ENCODE measurements around the gene IGIP. TPM values are rescaled to one million over a fixed set of nuclear protein-coding genes. Genes with fewer than 3 reads are reported as not detected.

Gene IGIP
- total RNA-seq (10 to 100 TPM in 6 of 7 donors, 1 to 10 TPM in 1; 8.6 to 17.3 (median 15.5) TPM), polyA plus RNA-seq (1 to 10 TPM; 6.8 to 8.8 TPM)
- long read RNA-seq, donor 1, partial matches to known transcripts = 0 of 4 reads
- long read RNA-seq, donor 1, other reads (novel, unspliced or antisense) = 0 of 4 reads
- long read RNA-seq, donor 2, partial matches to known transcripts = 0 of 1 reads
- long read RNA-seq, donor 2, other reads (novel, unspliced or antisense) = 0 of 1 reads
- long read RNA-seq, donor 3, partial matches to known transcripts = 0 of 1 reads
- long read RNA-seq, donor 3, other reads (novel, unspliced or antisense) = 0 of 1 reads

DNA sequence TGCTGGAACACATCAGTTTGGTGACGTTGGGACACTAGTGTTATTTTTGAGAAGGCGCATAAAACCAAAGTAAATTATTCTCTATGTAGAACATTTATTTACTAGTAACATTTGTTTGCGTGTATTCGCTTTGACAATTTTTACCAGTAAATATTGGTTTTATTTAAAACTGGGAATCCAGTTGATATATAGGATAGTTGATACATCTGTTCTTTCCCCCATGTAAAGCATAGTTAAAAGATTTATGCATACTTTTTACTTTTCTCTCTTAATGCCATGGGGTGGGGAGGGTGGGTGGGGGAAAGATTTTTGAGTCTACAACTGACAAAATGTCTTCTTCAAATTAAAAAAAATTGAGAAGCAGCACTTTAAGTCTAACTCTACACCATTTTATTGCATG lies at the start of gene IGIP:
Gene IGIP (plus strand): TSS at position 301 of the 400 bp plus-strand sequence. CDS start 2,540 bp downstream, outside the sequence.
- no peaks in the 10 kb centered on the region for H3K9me3 ChIP-seq
- H3K27me3 ChIP-seq = no peaks in the 10 kb centered on the region
- no peak within 1 kb of the TSS for H3K4me3 ChIP-seq
- TF ChIP-seq, protein P1, sequence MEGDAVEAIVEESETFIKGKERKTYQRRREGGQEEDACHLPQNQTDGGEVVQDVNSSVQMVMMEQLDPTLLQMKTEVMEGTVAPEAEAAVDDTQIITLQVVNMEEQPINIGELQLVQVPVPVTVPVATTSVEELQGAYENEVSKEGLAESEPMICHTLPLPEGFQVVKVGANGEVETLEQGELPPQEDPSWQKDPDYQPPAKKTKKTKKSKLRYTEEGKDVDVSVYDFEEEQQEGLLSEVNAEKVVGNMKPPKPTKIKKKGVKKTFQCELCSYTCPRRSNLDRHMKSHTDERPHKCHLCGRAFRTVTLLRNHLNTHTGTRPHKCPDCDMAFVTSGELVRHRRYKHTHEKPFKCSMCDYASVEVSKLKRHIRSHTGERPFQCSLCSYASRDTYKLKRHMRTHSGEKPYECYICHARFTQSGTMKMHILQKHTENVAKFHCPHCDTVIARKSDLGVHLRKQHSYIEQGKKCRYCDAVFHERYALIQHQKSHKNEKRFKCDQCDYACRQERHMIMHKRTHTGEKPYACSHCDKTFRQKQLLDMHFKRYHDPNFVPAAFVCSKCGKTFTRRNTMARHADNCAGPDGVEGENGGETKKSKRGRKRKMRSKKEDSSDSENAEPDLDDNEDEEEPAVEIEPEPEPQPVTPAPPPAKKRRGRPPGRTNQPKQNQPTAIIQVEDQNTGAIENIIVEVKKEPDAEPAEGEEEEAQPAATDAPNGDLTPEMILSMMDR (IDR thresholded peaks at IDR 0.05) = no peak
- TF ChIP-seq POLR2A (IDR thresholded peaks at IDR 0.05) (no peak), EP300 (IDR thresholded peaks at IDR 0.05) (no peak)
- DNase-seq = no peak
- 95 to 100% (median 96%) methylated on average over 4 of the region's 4 CpGs for WGBS, 3 donors
- intact Hi-C loops (cut with DNase I) = no loop called here
- no peaks in the 10 kb centered on the region for H3K4me1 ChIP-seq (ENCODE audit: insufficient read depth)
- no peak within 1 kb of the TSS for H3K27ac ChIP-seq
- no peaks in the 10 kb centered on the region for H3K36me3 ChIP-seq

DNA sequence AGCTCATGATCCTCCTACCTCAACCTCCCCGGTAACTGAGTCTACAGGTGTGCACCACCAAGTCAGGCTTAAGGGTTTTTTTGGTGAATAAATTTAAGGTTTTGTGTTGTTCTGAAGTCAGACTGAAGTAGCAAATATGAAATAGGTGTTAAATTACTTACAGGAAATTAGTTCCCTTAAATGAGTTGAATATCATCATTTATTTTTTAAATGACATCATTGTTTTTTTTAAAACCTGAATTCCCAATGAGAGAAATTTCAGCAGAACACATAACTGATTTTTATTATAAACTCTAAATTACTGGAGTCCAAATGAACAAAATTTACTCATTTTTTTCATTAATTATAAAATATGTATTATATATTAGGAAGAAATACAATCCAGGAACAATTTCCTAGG lies 49.6 kb upstream of the IGIP start:
- intact Hi-C loops (cut with DNase I) = loop anchor here in 1 of 4 donors (5.0 kb wide), 1 partner anchor 61 kb away; no protein-coding TSS in a partner anchor

DNA sequence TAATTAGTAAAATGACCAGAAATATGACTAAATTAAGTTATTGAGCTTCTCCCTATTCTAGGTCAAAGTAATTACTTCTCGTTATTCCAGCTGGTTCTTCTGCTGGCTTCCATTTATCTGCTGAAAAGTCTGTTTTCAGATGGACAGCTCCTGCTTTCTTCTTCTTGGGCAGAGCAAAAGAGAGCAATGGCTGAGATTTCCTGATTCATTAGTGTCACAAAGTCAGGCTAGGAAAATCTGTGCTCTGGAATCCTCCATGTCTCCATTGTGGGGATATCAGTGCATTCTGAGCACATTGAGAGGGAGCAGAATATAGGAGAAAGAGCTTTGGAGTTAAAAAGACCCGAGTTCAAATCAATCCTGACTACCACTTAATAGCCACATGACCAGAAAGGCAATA lies 48.9 kb upstream of the IGIP start:
- DNase-seq = no peak
- intact Hi-C loops (cut with DNase I) = loop anchor here in 1 of 4 donors (5.0 kb wide), 1 partner anchor 61 kb away; no protein-coding TSS in a partner anchor
- WGBS, 3 donors = 41 to 47% (median 44%) methylated on average over 2 of the region's 2 CpGs

More for the DNA sequence above, 49.6 kb upstream of the IGIP start:
- no peak for DNase-seq
- WGBS, 3 donors = 90 to 93% (median 91%) methylated on average over 1 of the region's 1 CpG
- H3K4me3 ChIP-seq = no peak overlapping the region
- no peak for TF ChIP-seq POLR2A (IDR thresholded peaks at IDR 0.05)
- no peak for TF ChIP-seq EP300 (IDR thresholded peaks at IDR 0.05)
- TF ChIP-seq, protein P1 (IDR thresholded peaks at IDR 0.05) = no peak
- H3K9me3 ChIP-seq = no peaks in the 10 kb centered on the region
- H3K36me3 ChIP-seq = no peaks in the 10 kb centered on the region
- no peaks in the 10 kb centered on the region for H3K27me3 ChIP-seq
- H3K4me1 ChIP-seq (ENCODE audit: insufficient read depth) = no peaks in the 10 kb centered on the region
- no peak overlapping the region for H3K27ac ChIP-seq

DNA sequence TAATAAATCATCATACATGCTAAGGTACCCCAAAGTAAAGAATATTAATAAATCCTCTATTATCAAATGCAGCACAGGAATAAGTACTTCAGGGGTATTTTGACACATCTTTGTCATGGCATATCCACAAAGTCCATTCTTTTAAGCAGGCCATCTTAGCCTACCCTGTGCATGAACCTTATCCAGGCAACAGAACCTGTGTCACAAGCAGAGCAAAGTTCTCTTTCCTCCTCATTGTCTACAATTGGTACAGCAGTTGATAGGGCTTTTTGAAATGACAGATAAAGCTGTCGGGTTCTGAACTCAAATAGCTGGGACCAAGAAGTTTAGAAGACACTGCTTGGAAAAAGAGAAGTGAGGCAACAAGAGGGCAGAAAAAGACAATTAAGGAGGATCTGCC lies 42.6 kb upstream of the IGIP start:
- Histone ChIP-seq H3K36me3 (no peaks in the 10 kb centered on the region), H3K9me3 (no peaks in the 10 kb centered on the region), H3K4me3 (no peak overlapping the region), H3K27ac (no peak overlapping the region), H3K4me1 (ENCODE audit: insufficient read depth) (no peaks in the 10 kb centered on the region), H3K27me3 (no peaks in the 10 kb centered on the region)
- WGBS, 3 donors = 77 to 91% (median 88%) methylated on average over 1 of the region's 1 CpG
- no peak for DNase-seq
- TF ChIP-seq EP300 (IDR thresholded peaks at IDR 0.05) (no peak), POLR2A (IDR thresholded peaks at IDR 0.05) (no peak)
- TF ChIP-seq, protein P1 (IDR thresholded peaks at IDR 0.05) = no peak
- intact Hi-C loops (cut with DNase I) = loop anchor here in 1 of 4 donors (5.0 kb wide), 1 partner anchor 69 kb away; no protein-coding TSS in a partner anchor

More for the DNA sequence above, 48.9 kb upstream of the IGIP start:
- H3K27ac ChIP-seq = no peak overlapping the region
- H3K4me3 ChIP-seq = no peak overlapping the region
- no peaks in the 10 kb centered on the region for H3K9me3 ChIP-seq
- H3K4me1 ChIP-seq (ENCODE audit: insufficient read depth) = no peaks in the 10 kb centered on the region
- TF ChIP-seq, protein P1 (IDR thresholded peaks at IDR 0.05) = no peak
- no peak for TF ChIP-seq EP300 (IDR thresholded peaks at IDR 0.05)
- no peak for TF ChIP-seq POLR2A (IDR thresholded peaks at IDR 0.05)
- no peaks in the 10 kb centered on the region for H3K27me3 ChIP-seq
- no peaks in the 10 kb centered on the region for H3K36me3 ChIP-seq
